Measurements from ENCODE around the gene MLPH.

GRCh38 chr2:237598468-237599208 is 111.6 kb downstream of the MLPH start:
- TF ChIP-seq POLR2A (IDR thresholded peaks at IDR 0.05) (no peak), CTCF (IDR thresholded peaks at IDR 0.05) (no peak)

Data from breast epithelium (tissue), 3 donors.